ENCODE measurements around the gene CENPT. TPM values are rescaled to one million over a fixed set of nuclear protein-coding genes. Genes with fewer than 3 reads are reported as not detected.

CENPT gene
- total RNA-seq, 1 experiment from 2014 or later, result 60.9 TPM

DNA sequence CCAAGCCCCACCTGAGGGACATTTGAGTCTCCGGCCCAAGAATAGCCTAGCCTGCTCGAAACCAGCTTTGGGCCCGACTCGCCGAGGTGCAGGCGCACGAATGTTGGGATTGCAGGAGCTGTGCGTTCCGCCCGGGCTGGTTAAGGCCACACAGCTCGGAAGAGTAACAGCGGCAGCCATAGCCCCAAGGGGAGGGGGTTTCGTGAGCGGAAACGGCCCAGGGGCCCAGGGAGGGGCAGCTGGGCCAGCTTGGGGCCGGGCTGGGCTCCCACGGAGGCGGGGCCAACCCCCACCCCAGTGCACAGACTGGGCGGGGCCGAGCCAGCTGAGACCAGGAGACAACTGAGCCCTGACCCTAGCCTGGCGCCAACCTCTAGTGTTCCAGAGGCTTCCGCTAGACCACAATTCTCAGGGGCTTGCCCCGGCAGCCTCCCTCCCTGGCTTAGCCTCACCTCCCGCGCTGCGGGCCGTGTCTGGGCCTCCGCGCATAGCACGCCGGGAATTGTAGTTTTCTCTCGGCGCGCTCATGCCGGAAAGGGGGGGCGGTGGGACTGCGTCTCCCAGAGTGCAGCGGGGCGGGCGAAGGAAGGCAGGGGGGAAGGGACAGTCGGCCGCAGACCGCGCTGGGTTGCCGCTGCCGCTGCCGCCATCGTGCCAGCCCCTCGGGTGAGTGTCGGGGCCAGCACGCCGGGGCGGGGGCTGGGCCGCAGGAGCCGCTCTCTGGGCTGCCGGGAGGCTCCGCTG, 1.0 kb downstream of the CENPT start, which contains the start of gene NUTF2:
Gene NUTF2 (plus strand): TSS at position 614 of the 744 bp plus-strand sequence. CDS start 18,198 bp downstream, outside the sequence.
- Mint-ChIP-seq H3K36me3 (ENCODE audit: insufficient read depth in 1 of 3, low read depth in 3 of 3) (peaks cover 11 to 25% (median 16%) of the 10 kb centered on the region in 3 experiments), H3K27ac (peak within 1 kb of the TSS; percentile 95 to 98 (median 96)), H3K4me3 (peak within 1 kb of the TSS; percentile 94 to 98), H3K4me1 (peaks cover 41 to 46% of the 10 kb centered on the region in 2 experiments), H3K27me3 (ENCODE audit: low read depth) (no peaks in the 10 kb centered on the region), H3K9me3 (peaks cover 0 to 2% of the 10 kb centered on the region in 2 experiments; a peak in 1 of 5 replicates)
- H3K4me1 ChIP-seq (ENCODE audit: insufficient read depth, low read length), result peaks cover 10% of the 10 kb centered on the region; the same call in 1 of the 2 replicates
- peak; percentile 99 for DNase-seq
- H2AK5ac ChIP-seq (ENCODE audit: insufficient read length, low read length), result no peak within 1 kb of the TSS
- no peaks in the 10 kb centered on the region for H4K20me1 ChIP-seq (ENCODE audit: control insufficient read depth, insufficient read depth, insufficient read length)
- H4K91ac ChIP-seq (ENCODE audit: insufficient read length, low read depth, low read length), result no peak within 1 kb of the TSS
- peak within 1 kb of the TSS; percentile 61 for H3K27ac ChIP-seq (ENCODE audit: insufficient read length, low read depth, low read length)
- no peaks in the 10 kb centered on the region for H3K79me1 ChIP-seq (ENCODE audit: insufficient read depth, low read depth, low read length, poor library complexity, severe bottlenecking)
- H2BK12ac ChIP-seq (ENCODE audit: insufficient read length, low read depth, low read length), result no peak within 1 kb of the TSS
- no peak within 1 kb of the TSS for H2BK5ac ChIP-seq (ENCODE audit: insufficient read length, low read length)
- peaks cover 14% of the 10 kb centered on the region for H3K23me2 ChIP-seq (ENCODE audit: insufficient read length, low read depth, low read length, poor library complexity, severe bottlenecking)
- peak within 1 kb of the TSS; percentile 82 for H3K4me2 ChIP-seq (ENCODE audit: insufficient read depth, insufficient read length, low read length)
- H3K23ac ChIP-seq (ENCODE audit: insufficient read length, low read depth, low read length), result no peak within 1 kb of the TSS
- no peak within 1 kb of the TSS for H2BK120ac ChIP-seq (ENCODE audit: low read depth, low read length, poor library complexity, severe bottlenecking)
- no peak within 1 kb of the TSS for H3K4ac ChIP-seq (ENCODE audit: low read depth, low read length)
- H2AFZ ChIP-seq (ENCODE audit: low read length), result no peak within 1 kb of the TSS
- H3K79me2 ChIP-seq (ENCODE audit: insufficient read depth, low read length), result peaks cover 20% of the 10 kb centered on the region; the same call in 1 of the 2 replicates
- no peak within 1 kb of the TSS for H3K56ac ChIP-seq (ENCODE audit: insufficient read length, low read depth, low read length)
- no peak within 1 kb of the TSS for H3T11ph ChIP-seq (ENCODE audit: low read length)
- H2BK20ac ChIP-seq (ENCODE audit: low read depth, low read length, poor library complexity, severe bottlenecking), result no peak within 1 kb of the TSS
- peak within 1 kb of the TSS; percentile 81 for H3K14ac ChIP-seq (ENCODE audit: insufficient read depth, low read length)
- peak within 1 kb of the TSS; percentile 55 for H3K18ac ChIP-seq (ENCODE audit: insufficient read length, low read depth, low read length)
- no CpG with 5 or more reads among the region's 57 CpGs for WGBS (ENCODE audit: extremely low coverage, insufficient read length, low lambda C conversion rate)
- H4K5ac ChIP-seq (ENCODE audit: insufficient read length, low read depth, low read length), result no peak within 1 kb of the TSS
- TF ChIP-seq, protein P1, sequence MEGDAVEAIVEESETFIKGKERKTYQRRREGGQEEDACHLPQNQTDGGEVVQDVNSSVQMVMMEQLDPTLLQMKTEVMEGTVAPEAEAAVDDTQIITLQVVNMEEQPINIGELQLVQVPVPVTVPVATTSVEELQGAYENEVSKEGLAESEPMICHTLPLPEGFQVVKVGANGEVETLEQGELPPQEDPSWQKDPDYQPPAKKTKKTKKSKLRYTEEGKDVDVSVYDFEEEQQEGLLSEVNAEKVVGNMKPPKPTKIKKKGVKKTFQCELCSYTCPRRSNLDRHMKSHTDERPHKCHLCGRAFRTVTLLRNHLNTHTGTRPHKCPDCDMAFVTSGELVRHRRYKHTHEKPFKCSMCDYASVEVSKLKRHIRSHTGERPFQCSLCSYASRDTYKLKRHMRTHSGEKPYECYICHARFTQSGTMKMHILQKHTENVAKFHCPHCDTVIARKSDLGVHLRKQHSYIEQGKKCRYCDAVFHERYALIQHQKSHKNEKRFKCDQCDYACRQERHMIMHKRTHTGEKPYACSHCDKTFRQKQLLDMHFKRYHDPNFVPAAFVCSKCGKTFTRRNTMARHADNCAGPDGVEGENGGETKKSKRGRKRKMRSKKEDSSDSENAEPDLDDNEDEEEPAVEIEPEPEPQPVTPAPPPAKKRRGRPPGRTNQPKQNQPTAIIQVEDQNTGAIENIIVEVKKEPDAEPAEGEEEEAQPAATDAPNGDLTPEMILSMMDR (conservative IDR thresholded peaks at IDR 0.05), result no peak
- no peaks in the 10 kb centered on the region for H3K9me3 ChIP-seq (ENCODE audit: control insufficient read depth, low read depth, low read length)
- H2BK15ac ChIP-seq (ENCODE audit: low read depth, low read length), result no peak within 1 kb of the TSS
- H3K27me3 ChIP-seq (ENCODE audit: insufficient read depth, low read length), result no peaks in the 10 kb centered on the region
- no peak within 1 kb of the TSS for H4K8ac ChIP-seq (replicated peaks; ENCODE audit: insufficient read length, low read depth, low read length)
- peak within 1 kb of the TSS; percentile 80 for H3K9ac ChIP-seq (ENCODE audit: extremely low read depth, insufficient read length, low read length)
